Stimulated activated CD4-positive, alpha-beta T cell treated with anti-CD3 and anti-CD28 coated beads, Interleukin-15, amount 100 ng/mL, for 24 hours (primary cell): ENCODE results near the gene HEATR1.
"Not testable (repeated sequence)": the region's sequence is repeated elsewhere in the genome, so short reads cannot be mapped to it uniquely, and the experiment has no call there.

ENCODE experiments used
- DNase-seq: peaks from one replicate; pipeline ENCODE4 v3.0.0-alpha.2; 2020

HEATR1 gene

DNA sequence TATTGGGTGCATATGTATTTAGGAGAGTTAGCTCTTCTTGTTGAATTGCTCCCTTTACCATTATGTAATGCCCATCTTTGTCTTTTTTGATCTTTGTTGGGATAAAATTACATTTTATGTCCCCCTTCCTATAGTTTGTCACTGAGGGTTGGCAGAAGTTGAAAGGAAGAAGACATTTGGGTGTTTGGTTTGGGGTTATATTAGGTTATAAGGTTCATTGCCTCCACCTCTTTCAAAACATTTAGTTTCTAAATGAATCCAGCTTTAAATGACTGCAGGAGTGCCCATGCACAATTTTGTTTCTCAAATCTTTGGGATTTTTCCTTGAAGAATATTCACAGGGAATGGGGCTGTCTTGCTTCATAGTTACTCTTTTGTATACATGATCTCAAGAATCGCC is 95.1 kb downstream of the HEATR1 start:
- DNase-seq = no peak

DNA sequence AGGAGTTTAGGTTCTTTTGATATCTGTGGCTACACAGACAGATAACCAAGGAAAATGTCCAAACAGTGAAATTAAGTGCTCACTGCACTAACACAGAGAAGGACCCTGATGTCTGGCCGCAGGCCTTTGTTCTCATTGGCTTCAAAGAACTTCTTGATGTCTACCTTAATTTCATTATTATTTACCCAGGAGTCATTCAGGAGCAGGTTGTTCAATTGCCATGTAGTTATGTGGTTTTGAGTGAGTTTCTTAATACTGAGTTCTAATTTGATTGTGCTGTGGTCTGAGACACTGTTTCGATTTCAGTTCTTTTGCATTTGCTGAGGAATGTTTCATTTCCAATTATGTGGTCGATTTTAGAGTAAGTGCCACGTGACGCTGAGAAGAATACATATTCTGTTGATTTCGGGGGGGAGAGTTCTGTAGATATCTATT is 95.7 kb downstream of the HEATR1 start:
- no peak for DNase-seq

DNA sequence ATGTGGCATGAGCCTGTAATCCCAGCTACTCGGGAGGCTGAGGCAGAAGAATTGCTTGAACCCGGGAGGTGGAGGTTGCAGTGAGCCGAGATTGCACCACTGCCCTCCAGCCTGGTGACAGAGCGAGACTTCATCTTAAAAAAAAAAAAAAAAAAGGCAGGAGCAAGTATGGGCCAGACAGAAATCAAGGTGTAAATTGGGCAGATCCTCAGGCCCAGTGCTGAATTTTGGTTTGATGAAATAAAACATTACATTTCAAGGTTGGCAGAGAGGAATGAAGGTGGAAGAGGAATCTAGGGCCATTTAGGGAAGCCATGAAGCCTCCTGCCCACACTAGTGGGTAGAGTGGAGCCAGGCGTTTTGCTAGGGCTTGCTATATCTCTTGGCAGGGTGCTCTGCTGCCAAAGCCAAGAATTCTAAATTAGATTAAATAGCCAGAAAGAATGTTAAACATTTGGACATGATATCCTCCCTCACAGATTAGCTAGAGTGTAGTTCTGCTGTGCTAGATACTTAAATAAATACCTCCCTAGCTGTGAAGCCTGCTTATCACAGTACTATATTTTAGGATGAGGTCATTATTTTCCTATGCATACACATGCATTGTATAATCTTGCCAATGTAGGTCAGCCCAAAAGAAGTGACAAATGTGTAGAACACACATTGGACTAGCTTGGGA is 97.2 kb downstream of the HEATR1 start:
- no peak for DNase-seq

DNA sequence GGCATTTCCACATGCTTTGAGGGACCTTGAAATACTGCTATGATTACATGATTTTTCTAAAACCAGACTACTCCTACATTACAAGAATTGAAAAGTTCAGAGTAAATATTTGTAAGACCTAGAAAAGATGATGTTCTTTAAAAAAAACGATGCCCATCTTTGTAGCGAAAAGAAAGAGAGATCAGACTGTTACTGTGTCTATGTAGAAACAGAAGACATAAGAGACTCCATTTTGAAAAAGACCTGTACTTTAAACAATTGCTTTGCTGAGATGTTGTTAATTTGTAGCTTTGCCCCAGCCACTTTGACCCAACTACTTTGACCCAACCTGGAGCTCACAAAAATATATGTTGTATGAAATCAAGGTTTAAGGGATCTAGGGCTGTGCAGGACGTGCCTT is 100.0 kb downstream of the HEATR1 start:
- DNase-seq = not testable (repeated sequence)

DNA sequence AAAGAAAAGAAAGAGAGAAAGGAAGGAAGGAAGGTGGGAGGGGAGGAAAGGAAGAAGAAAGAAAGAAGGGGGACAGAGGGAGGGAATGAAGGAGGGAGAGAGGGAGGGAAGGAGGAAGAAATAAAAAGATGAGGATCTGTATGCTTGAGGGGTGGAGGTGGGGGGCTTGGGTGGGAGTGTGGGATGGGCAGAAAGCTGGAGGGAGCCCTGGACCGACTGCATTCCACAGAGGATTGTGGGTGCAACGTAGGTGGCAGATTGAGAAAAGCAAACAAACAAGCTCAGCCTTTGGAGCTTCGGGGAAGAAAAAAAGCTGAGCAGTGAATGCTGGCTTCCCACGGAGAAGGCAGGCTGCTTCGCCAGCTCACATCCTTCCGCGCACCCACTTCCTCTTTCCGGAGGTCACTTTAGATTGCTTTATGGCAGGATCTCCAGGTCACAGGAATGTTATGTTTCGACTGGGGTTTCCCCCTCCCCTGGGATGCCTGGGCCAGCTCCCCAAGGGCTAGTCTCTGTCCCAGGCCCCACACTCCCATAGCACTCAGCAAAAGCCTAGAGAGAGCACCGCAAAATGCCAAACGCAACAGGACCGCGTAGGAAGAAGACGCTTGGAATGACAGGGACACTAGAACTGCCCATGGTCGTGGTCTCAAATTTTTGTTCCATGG is 101.2 kb downstream of the HEATR1 start:
- DNase-seq = peak; percentile 44

DNA sequence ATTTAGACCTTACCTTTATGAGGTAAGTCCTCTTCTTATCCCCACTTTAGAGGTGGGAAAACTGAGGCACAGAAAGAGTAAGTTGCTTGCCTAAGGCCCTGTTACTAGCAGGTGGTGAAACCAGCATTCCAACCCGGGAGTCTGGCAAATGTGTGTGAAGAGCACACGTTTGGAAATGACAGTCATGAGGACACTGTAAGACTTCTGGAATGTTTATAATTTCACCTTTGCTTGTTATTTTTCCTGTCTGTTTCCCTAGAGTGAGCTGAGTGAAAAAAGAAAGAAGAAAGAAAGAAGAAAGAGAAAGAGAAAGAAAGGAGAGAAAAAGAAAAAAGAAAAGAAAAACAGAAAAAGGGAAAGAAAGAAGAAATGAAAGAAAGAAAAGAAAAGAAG is 101.7 kb downstream of the HEATR1 start:
- DNase-seq = no peak

DNA sequence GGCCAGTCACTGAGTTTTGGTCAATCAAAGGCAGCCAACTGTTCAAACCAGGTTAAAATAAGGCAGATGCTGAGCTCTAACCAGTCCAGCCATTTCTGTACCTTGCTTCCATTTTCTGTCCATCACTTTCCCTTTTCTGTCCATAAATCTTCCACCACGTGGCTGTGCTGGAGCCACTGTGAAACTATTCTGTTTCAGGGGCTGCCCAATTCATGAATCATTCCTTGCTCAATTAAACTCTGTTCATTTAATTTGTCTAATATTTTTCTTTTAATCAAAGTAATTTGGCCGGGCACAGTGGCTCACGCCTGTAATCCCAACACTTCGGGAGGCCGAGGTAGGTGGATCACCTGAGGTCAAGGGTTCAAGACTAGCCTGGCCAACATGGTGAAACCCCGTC is 103.2 kb downstream of the HEATR1 start:
- no peak for DNase-seq
